MM.1S (cell line): Measurements from ENCODE around the gene ZNF326.

Experiments
- CTCF ChIP-seq: fragments of 300-600 bp; sonication (generic); IDR thresholded peaks from 2 replicates; pipeline ENCODE4 v1.5.1; 2016; ENCODE audit warnings: antibody characterized with exemption, low read length, mixed read lengths
- EZH2 ChIP-seq: fragments of 300-600 bp; sonication (generic); optimal IDR thresholded peaks from 2 replicates; pipeline ENCODE3; 2017; ENCODE audit warnings: low read depth, mild to moderate bottlenecking, antibody characterized with exemption, low read length, mixed read lengths
- EZH2phosphoT487 ChIP-seq: fragments of 300-600 bp; sonication (generic); IDR thresholded peaks from 2 replicates; pipeline ENCODE4 v1.6.1; 2018; ENCODE audit warnings: antibody characterized with exemption, low read length

DNA sequence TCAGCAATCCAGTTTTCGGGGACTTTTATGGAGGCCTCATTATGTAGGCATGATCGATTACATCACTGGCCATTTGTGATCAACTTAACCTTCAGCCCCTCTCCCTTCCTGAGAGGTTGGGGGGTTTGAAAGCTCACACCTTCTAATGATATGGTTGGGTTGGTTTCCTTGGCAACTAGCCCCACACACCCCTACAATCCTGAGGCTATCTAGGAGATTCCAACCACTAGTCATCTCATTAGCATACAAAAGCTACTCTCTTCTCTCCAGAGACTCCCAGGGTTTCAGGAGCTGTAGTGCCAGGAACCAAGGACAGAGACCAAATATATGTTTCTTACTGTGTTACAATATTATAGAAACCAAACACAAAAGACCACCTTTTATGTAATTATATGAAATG is 35.2 kb upstream of the ZNF326 start:
- TF ChIP-seq CTCF: no peak
- TF ChIP-seq EZH2phosphoT487: no peak
- no peak for TF ChIP-seq EZH2
